Measurements from ENCODE around the gene CABP7. TPM values are rescaled to one million over a fixed set of nuclear protein-coding genes. Genes with fewer than 3 reads are reported as not detected.

The CABP7 gene
- total and polyA plus RNA-seq, 12 donors, result 0.77 to 15.1 (median 5.9) TPM

Small RNA genes lying within 50 kb of the gene (small RNA-seq; reads per million reads assigned to genes)
- 0 reads per million in 2 donors for gene AC004882.2
- 0 reads per million in 2 donors for gene RF00019

Other genes with a start within 250 kb of the CABP7 start
- gene NEFH, start 239.8 kb upstream of the CABP7 start, total RNA-seq, result 10 to 100 TPM in 8 of 9 donors, 1 to 10 TPM in 1; 6.8 to 35.6 (median 21.7) TPM
- 10 to 100 TPM; 11.9 to 81.1 (median 19.5) TPM for gene NEFH, start 239.8 kb upstream of the CABP7 start, polyA plus RNA-seq
- 10 to 100 TPM; 13.2 to 38.4 (median 28.0) TPM for gene THOC5, start 166.2 kb upstream of the CABP7 start, total RNA-seq
- gene THOC5, start 166.2 kb upstream of the CABP7 start, polyA plus RNA-seq, result 10 to 100 TPM; 23.7 to 42.4 (median 24.2) TPM
- gene NIPSNAP1, start 138.9 kb upstream of the CABP7 start, total RNA-seq, result 100 to 1,000 TPM in 1 of 9 donors, 10 to 100 TPM in 8; 40.9 to 129 (median 64.0) TPM
- 10 to 100 TPM; 33.1 to 85.7 (median 35.3) TPM for gene NIPSNAP1, start 138.9 kb upstream of the CABP7 start, polyA plus RNA-seq
- 10 to 100 TPM; 28.8 to 67.4 (median 53.7) TPM for gene NF2, start 116.4 kb upstream of the CABP7 start, total RNA-seq
- gene NF2, start 116.4 kb upstream of the CABP7 start, polyA plus RNA-seq, result 10 to 100 TPM; 12.2 to 22.2 (median 18.6) TPM
- gene ZMAT5, start 47.0 kb downstream of the CABP7 start, total RNA-seq, result 10 to 100 TPM; 16.3 to 52.1 (median 34.5) TPM
- gene ZMAT5, start 47.0 kb downstream of the CABP7 start, polyA plus RNA-seq, result 10 to 100 TPM; 13.1 to 97.8 (median 75.7) TPM
- gene UQCR10, start 47.4 kb downstream of the CABP7 start, total RNA-seq, result 100 to 1,000 TPM in 8 of 9 donors, 10 to 100 TPM in 1; 51.3 to 341 (median 170) TPM
- gene UQCR10, start 47.4 kb downstream of the CABP7 start, polyA plus RNA-seq, result 100 to 1,000 TPM; 217 to 489 (median 301) TPM
- 100 to 1,000 TPM in 1 of 9 donors, 10 to 100 TPM in 8; 44.8 to 101 (median 73.1) TPM for gene ASCC2, start 118.3 kb downstream of the CABP7 start, total RNA-seq
- gene ASCC2, start 118.3 kb downstream of the CABP7 start, polyA plus RNA-seq, result 100 to 1,000 TPM in 2 of 3 donors, 10 to 100 TPM in 1; 83.3 to 153 (median 144) TPM
- 10 to 100 TPM; 36.9 to 80.7 (median 50.8) TPM for gene MTMR3, start 163.2 kb downstream of the CABP7 start, total RNA-seq
- 10 to 100 TPM; 23.5 to 33.9 (median 23.6) TPM for gene MTMR3, start 163.2 kb downstream of the CABP7 start, polyA plus RNA-seq

Data from adrenal gland (tissue), 12 donors.